Activated CD8-positive, alpha-beta T cell treated with anti-CD3 and anti-CD28 coated beads for 36 hours (primary cell): ENCODE data around the gene RAD51AP1. TPM values are rescaled to one million over a fixed set of nuclear protein-coding genes. Genes with fewer than 3 reads are reported as not detected.

Experiments
- ATAC-seq: fragments of 200-7000 bp; cut with Tn5 transposase; one replicate; pipeline ENCODE4 v1.10.0; 2021; ENCODE audit warnings: mild to moderate bottlenecking, moderate library complexity
- CTCF ChIA-PET: fragments of 350-600 bp; sonication (Branson Sonifier 250); formaldehyde crosslinking; loops from one replicate; lab custom pipeline; 2021; ENCODE audit warnings: antibody characterized with exemption; lab: Charles Lee
- POLR2A ChIA-PET: fragments of 350-600 bp; sonication (Branson Sonifier 250); formaldehyde crosslinking; loops from one replicate; lab custom pipeline; 2021; ENCODE audit warnings: antibody characterized with exemption; lab: Charles Lee
- DNase-seq: peaks from one replicate; pipeline ENCODE4 v3.0.0-alpha.2; 2020
- H3K27ac Mint-ChIP-seq: one replicate; pipeline ENCODE4 v1.8.0; 2021; ENCODE audit warnings: mild to moderate bottlenecking, mixed read lengths
- H3K27me3 Mint-ChIP-seq: one replicate; pipeline ENCODE4 v1.8.0; 2021; ENCODE audit warnings: mixed read lengths
- H3K36me3 Mint-ChIP-seq: one replicate; pipeline ENCODE4 v1.8.0; 2021; ENCODE audit warnings: low read depth, mixed read lengths
- H3K4me1 Mint-ChIP-seq: one replicate; pipeline ENCODE4 v1.8.0; 2021; ENCODE audit warnings: low read depth, mixed read lengths
- H3K4me3 Mint-ChIP-seq: one replicate; pipeline ENCODE4 v1.8.0; 2021; ENCODE audit warnings: mild to moderate bottlenecking, moderate library complexity, mixed read lengths
- H3K9me3 Mint-ChIP-seq: one replicate; pipeline ENCODE4 v1.8.0; 2021; ENCODE audit warnings: mixed read lengths
- CTCF ChIP-seq: fragments of 200-600 bp; IDR thresholded peaks from one replicate; pipeline ENCODE4 v1.8.0; 2022; ENCODE audit warnings: antibody characterized with exemption, mild to moderate bottlenecking
- intact Hi-C: fragments of 100-400 bp; cut with micrococcal nuclease; formaldehyde crosslinking; loops from one replicate; pipeline ENCODE4 v1.10.0; 2022
- total RNA-seq, 2 experiments: library from RNA; stranded (reverse); gene quantifications; one replicate each; pipeline ENCODE4 v1.2.3, GENCODE V29; 2021

RAD51AP1 gene
- total RNA-seq, 2 experiments from 2014 or later: 44.7 to 47.8 TPM

- Mint-ChIP-seq H3K36me3 (peaks cover 40% of the 10 kb centered on the region), H3K4me3 (no peak overlapping the region), H3K27ac (no peak overlapping the region), H3K9me3 (no peaks in the 10 kb centered on the region), H3K4me1 (peaks cover 2% of the 10 kb centered on the region), H3K27me3 (no peaks in the 10 kb centered on the region)
- intact Hi-C loops: no loop called here
- no peak for ATAC-seq
- TF ChIP-seq CTCF: no peak
- CTCF ChIA-PET: interaction anchor here (0.8 to 2.2 kb wide), 2 partner anchors 11 to 123 kb away, joined by 3 to 8 read pairs; no protein-coding TSS in a partner anchor
- POLR2A ChIA-PET: no interaction called here
- DNase-seq: no peak
These were observed 6.5 kb downstream of the RAD51AP1 start for GRCh38 chr12:4545195-4545594.

DNA sequence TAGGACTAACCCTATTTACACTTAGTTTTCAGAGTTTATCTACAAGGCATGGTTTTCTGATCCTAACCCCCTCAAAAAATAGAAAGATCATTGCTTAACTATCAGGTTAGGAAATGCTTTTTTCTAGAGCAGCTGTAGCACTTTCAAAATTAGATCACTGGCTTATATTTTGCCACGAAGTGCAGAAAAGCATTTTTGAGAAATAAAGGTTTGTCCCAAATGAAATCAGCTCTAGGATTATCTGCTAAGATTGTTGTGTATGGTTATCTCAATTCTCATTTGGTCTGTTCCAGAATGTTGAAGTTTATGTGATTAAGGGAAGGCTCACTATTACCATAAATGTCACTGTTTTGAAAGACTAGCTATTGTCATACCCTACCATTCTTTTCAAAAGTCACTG lies 13.5 kb downstream of the RAD51AP1 start:
- POLR2A ChIA-PET: interaction anchor here (0.6 kb wide), 1 partner anchor 1111 kb away, joined by 3 read pairs; no protein-coding TSS in a partner anchor
- no peak overlapping the region for H3K4me3 Mint-ChIP-seq

GRCh38 chr12:4553943-4554342 lies 15.3 kb downstream of the RAD51AP1 start:
- CTCF ChIA-PET: no interaction called here
- DNase-seq: no peak
- TF ChIP-seq CTCF: no peak

More for the DNA sequence above, 13.5 kb downstream of the RAD51AP1 start:
- no peaks in the 10 kb centered on the region for H3K4me1 Mint-ChIP-seq
- CTCF ChIA-PET: no interaction called here
- TF ChIP-seq CTCF: no peak
- no peak for DNase-seq
- no peak overlapping the region for H3K27ac Mint-ChIP-seq
- H3K27me3 Mint-ChIP-seq: no peaks in the 10 kb centered on the region
- H3K36me3 Mint-ChIP-seq: peaks cover 30% of the 10 kb centered on the region
- intact Hi-C loops: no loop called here
- no peak for ATAC-seq
- no peaks in the 10 kb centered on the region for H3K9me3 Mint-ChIP-seq

DNA sequence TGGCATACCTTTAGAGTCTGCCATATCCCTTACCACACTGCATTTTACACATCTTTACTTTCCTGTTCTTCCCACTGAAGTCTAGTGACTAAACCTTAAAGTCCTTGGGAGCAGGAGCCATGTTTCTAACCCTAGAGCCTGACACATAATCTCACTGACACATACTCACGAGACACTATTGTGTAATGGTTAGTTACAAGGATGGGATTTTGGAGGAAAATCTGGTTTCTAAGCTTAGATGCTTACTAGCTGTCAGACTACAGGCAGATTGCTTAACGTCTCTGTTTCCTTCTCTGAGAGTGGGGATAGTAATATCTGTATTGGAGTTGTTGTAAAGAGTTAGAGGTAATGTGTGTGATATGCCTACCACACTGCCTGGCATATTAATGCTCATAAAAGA lies 17.1 kb downstream of the RAD51AP1 start:
- intact Hi-C loops: no loop called here
- CTCF ChIA-PET: interaction anchor here (1.3 kb wide), 1 partner anchor 10 kb away, joined by 3 read pairs; no protein-coding TSS in a partner anchor
- Mint-ChIP-seq H3K36me3 (peaks cover 17% of the 10 kb centered on the region), H3K4me3 (no peak overlapping the region), H3K4me1 (no peaks in the 10 kb centered on the region), H3K27me3 (no peaks in the 10 kb centered on the region), H3K27ac (no peak overlapping the region), H3K9me3 (no peaks in the 10 kb centered on the region)
- POLR2A ChIA-PET: interaction anchor here (0.6 to 1.0 kb wide), 3 partner anchors 17 to 1825 kb away, joined by 3 read pairs; partner anchors contain the start of gene RAD51AP1
- no peak for TF ChIP-seq CTCF
- ATAC-seq (no peak), DNase-seq (no peak)

More at GRCh38 chr12:4553943-4554342, 15.3 kb downstream of the RAD51AP1 start:
- POLR2A ChIA-PET: no interaction called here
- no peak overlapping the region for H3K27ac Mint-ChIP-seq
- H3K4me1 Mint-ChIP-seq: no peaks in the 10 kb centered on the region
- H3K27me3 Mint-ChIP-seq: no peaks in the 10 kb centered on the region
- H3K9me3 Mint-ChIP-seq: no peaks in the 10 kb centered on the region
- no peak for ATAC-seq
- H3K36me3 Mint-ChIP-seq: peaks cover 25% of the 10 kb centered on the region
- intact Hi-C loops: no loop called here
- no peak overlapping the region for H3K4me3 Mint-ChIP-seq

DNA sequence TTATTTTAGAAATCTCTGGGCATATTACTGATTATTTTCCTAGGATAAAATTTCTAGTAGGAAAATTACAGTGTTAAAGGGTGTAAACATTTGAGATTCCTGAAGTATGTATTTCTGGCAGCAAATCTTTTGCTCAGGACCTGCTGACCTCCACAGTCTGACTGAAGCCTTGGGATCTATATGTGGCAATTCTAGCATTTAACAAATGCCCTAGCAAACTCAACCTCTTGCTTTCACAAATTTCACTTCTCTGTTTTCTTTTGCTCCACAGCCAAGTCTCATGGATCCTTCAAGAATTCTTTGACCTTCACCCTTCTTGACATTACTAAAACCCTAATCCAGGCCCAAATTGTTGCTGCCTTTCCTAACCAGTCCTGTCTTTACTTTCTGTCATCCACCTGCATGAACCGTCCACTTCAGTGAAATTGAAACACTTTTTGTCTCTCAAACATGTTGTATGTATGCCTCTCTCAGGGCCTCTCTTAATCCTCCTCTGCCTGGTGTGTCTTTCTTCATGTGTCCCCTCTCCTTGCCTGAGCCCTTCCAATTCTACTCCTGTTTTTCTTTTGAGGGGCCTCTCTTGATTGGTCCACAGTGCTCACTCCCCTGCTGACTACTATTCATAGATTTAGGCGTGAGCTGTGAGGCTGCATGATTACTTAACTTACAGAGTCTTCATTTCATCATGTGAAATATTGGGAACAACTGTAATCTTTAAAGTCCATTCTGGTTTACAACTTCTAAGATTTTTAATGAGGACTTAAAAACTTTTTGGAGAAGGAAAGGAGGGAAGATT lies 18.2 kb downstream of the RAD51AP1 start:
- no peak for ATAC-seq
- Mint-ChIP-seq H3K4me1 (no peaks in the 10 kb centered on the region), H3K36me3 (peaks cover 22% of the 10 kb centered on the region), H3K9me3 (no peaks in the 10 kb centered on the region), H3K27me3 (peaks cover 2% of the 10 kb centered on the region), H3K4me3 (no peak overlapping the region), H3K27ac (no peak overlapping the region)
- TF ChIP-seq CTCF: no peak
- ChIA-PET POLR2A (interaction anchor here (1.2 kb wide), 1 partner anchor 38 kb away, joined by 3 read pairs; no protein-coding TSS in a partner anchor), CTCF (interaction anchor here (1.3 kb wide), 1 partner anchor 12 kb away, joined by 3 read pairs; no protein-coding TSS in a partner anchor)
- intact Hi-C loops: no loop called here
- DNase-seq: no peak
